DND-41 (cell line): Measurements from ENCODE around the gene DPM3.

ENCODE experiments used
- ATAC-seq: fragments of 200-7000 bp; cut with Tn5 transposase; 3 replicates; pipeline ENCODE4 v1.9.1; 2021; ENCODE audit warnings: low read depth; ENCODE audit not compliant: insufficient read depth
- DNase-seq: peaks from one replicate; pipeline ENCODE4 v3.0.0-alpha.2; 2020
- H2AFZ ChIP-seq: 2 replicates; pipeline ENCODE4 v1.6.0; 2012; ENCODE audit warnings: low read depth, low read length
- H3K27ac ChIP-seq: 2 replicates; pipeline ENCODE4 v1.5.1; 2012; ENCODE audit warnings: low read length, inconsistent platforms
- H3K27me3 ChIP-seq: fragments of 200-600 bp; sonication (generic); 2 replicates; pipeline ENCODE4 v1.6.0; 2012; ENCODE audit warnings: low read length, mild to moderate bottlenecking, inconsistent platforms; ENCODE audit not compliant: insufficient read depth, poor library complexity
- H3K36me3 ChIP-seq: 2 replicates; pipeline ENCODE4 v1.5.1; 2012; ENCODE audit warnings: low read length, inconsistent platforms; ENCODE audit not compliant: insufficient read depth
- H3K4me1 ChIP-seq: 2 replicates; pipeline ENCODE4 v1.5.1; 2012; ENCODE audit warnings: mild to moderate bottlenecking, low read length; ENCODE audit not compliant: insufficient read depth
- H3K4me2 ChIP-seq: 2 replicates; pipeline ENCODE4 v1.6.0; 2012; ENCODE audit warnings: mild to moderate bottlenecking, moderate library complexity, low read length, inconsistent platforms; ENCODE audit not compliant: insufficient read depth
- H3K4me3 ChIP-seq, 2 experiments: fragments of 200-600 bp in 1 of 2; shearing (Covaris generic) in 1 of 2; 2 replicates each; pipeline ENCODE4 v1.5.1; 2012 to 2016; ENCODE audit warnings: inconsistent platforms in 2 of 2, low read length in 2 of 2, mild to moderate bottlenecking in 2 of 2, low read depth in 1 of 2, moderate library complexity in 1 of 2
- H3K79me2 ChIP-seq: 2 replicates; pipeline ENCODE4 v1.6.0; 2012; ENCODE audit warnings: low read length, inconsistent platforms; ENCODE audit not compliant: insufficient read depth
- H3K9ac ChIP-seq: 2 replicates; pipeline ENCODE4 v1.6.0; 2012; ENCODE audit warnings: low read depth, mild to moderate bottlenecking, inconsistent platforms, low read length, moderate library complexity
- H3K9me3 ChIP-seq: 2 replicates; pipeline ENCODE4 v1.5.1; 2012; ENCODE audit warnings: low read length, moderate library complexity, mild to moderate bottlenecking, inconsistent platforms; ENCODE audit not compliant: insufficient read depth, severe bottlenecking
- H4K20me1 ChIP-seq: 2 replicates; pipeline ENCODE4 v1.6.0; 2012; ENCODE audit warnings: low read length; ENCODE audit not compliant: insufficient read depth
- CTCF ChIP-seq: IDR thresholded peaks from 2 replicates; pipeline ENCODE4 v1.5.1; 2012; ENCODE audit warnings: borderline replicate concordance, low read length, moderate library complexity, mild to moderate bottlenecking; ENCODE audit not compliant: poor library complexity, severe bottlenecking; ENCODE audit errors: extremely low read depth
- EZH2 ChIP-seq: IDR thresholded peaks from 3 replicates; pipeline ENCODE4 v1.6.1; 2012; ENCODE audit warnings: borderline replicate concordance, low read depth, mild to moderate bottlenecking, moderate library complexity, low read length, inconsistent platforms; ENCODE audit not compliant: severe bottlenecking

Gene DPM3

GRCh38 chr1:155174324-155175280, 34.3 kb upstream of the DPM3 start:
- DNase-seq (peak; percentile 73), ATAC-seq (peak; percentile 7; the same call in 1 of the 3 replicates)
- Histone ChIP-seq H2AFZ (peak overlapping the region; percentile 88), H3K27me3 (no peaks in the 10 kb centered on the region), H3K9me3 (no peaks in the 10 kb centered on the region), H3K4me3 (peak overlapping the region in 1 of 2 experiments; percentile 79; a peak in 2 of 4 replicates), H3K9ac (peak overlapping the region; percentile 86), H3K27ac (peak overlapping the region; percentile 41; the same call in 1 of the 2 replicates), H4K20me1 (no peaks in the 10 kb centered on the region), H3K4me2 (peak overlapping the region; percentile 81), H3K79me2 (peaks cover 19% of the 10 kb centered on the region), H3K36me3 (peaks cover 23% of the 10 kb centered on the region), H3K4me1 (peaks cover 52% of the 10 kb centered on the region)
- TF ChIP-seq CTCF (no peak), EZH2 (no peak)

- H3K79me2 ChIP-seq: peaks cover 19% of the 10 kb centered on the region
- H3K9ac ChIP-seq: peak within 1 kb of the TSS; percentile 86
- peaks cover 32% of the 10 kb centered on the region for H3K36me3 ChIP-seq
- no peaks in the 10 kb centered on the region for H3K27me3 ChIP-seq
- peak within 1 kb of the TSS; percentile 93 for H3K27ac ChIP-seq
- no peak for TF ChIP-seq CTCF
- no peak for TF ChIP-seq EZH2
- H3K9me3 ChIP-seq: no peaks in the 10 kb centered on the region
- peak within 1 kb of the TSS; percentile 88 for H2AFZ ChIP-seq
- peak; percentile 34 for ATAC-seq
- peak within 1 kb of the TSS; percentile 42 to 79; a peak in 3 of 4 replicates for H3K4me3 ChIP-seq
- peaks cover 52% of the 10 kb centered on the region for H3K4me1 ChIP-seq
- no peaks in the 10 kb centered on the region; the same call in 1 of the 2 replicates for H4K20me1 ChIP-seq
- DNase-seq: peak; percentile 79
- H3K4me2 ChIP-seq: peak within 1 kb of the TSS; percentile 81
These were observed 33.4 kb upstream of the DPM3 start, which contains the start of gene TRIM46 for GRCh38 chr1:155173478-155174323. Gene TRIM46 (plus strand): TSS chr1:155173849. CDS start chr1:155173967, 118 bp downstream.

- H4K20me1 ChIP-seq: no peaks in the 10 kb centered on the region; the same call in 1 of the 2 replicates
- H3K9me3 ChIP-seq: no peaks in the 10 kb centered on the region
- TF ChIP-seq EZH2 (no peak), CTCF (peak; percentile 99)
- H3K4me3 ChIP-seq: peak within 1 kb of the TSS; percentile 42 to 79; a peak in 3 of 4 replicates
- peaks cover 54% of the 10 kb centered on the region for H3K4me1 ChIP-seq
- H3K27ac ChIP-seq: peak within 1 kb of the TSS; percentile 93
- DNase-seq (peak; percentile 94), ATAC-seq (peak; percentile 70)
- peak within 1 kb of the TSS; percentile 88 for H2AFZ ChIP-seq
- H3K9ac ChIP-seq: peak within 1 kb of the TSS; percentile 86
- peak within 1 kb of the TSS; percentile 81 for H3K4me2 ChIP-seq
- peaks cover 31% of the 10 kb centered on the region for H3K36me3 ChIP-seq
- no peaks in the 10 kb centered on the region for H3K27me3 ChIP-seq
- H3K79me2 ChIP-seq: peaks cover 19% of the 10 kb centered on the region
These were observed 32.6 kb upstream of the DPM3 start, which contains the start of gene KRTCAP2 for GRCh38 chr1:155172732-155173477. Gene KRTCAP2 (minus strand): TSS chr1:155173304. CDS start chr1:155173224, 80 bp downstream.
